Cardiac septum (tissue), 1 donor: ENCODE results near the gene C6orf89. TPM values are rescaled to one million over a fixed set of nuclear protein-coding genes. Genes with fewer than 3 reads are reported as not detected.

ENCODE experiments used
- DNase-seq: peaks from one replicate; pipeline ENCODE4 v3.0.0-alpha.2; 2020; ENCODE audit warnings: low spot score
- intact Hi-C: fragments of 100-400 bp; cut with DNase I; formaldehyde crosslinking; loops from one replicate; pipeline ENCODE4 v1.14.0; 2022
- total RNA-seq: library from RNA; stranded (reverse); fragmentation: NEBNext Ultra II Directional; extraction: Animal tissue kit (Norgen Biotek cat#: 25700); gene quantifications from one replicate; pipeline ENCODE4 v1.2.1, GENCODE V29; 2021
- donor health status: DM: no; HTN: no; CAD: no.

C6orf89 gene
- total RNA-seq, 1 donor from 2014 or later, result 49.2 TPM

DNA sequence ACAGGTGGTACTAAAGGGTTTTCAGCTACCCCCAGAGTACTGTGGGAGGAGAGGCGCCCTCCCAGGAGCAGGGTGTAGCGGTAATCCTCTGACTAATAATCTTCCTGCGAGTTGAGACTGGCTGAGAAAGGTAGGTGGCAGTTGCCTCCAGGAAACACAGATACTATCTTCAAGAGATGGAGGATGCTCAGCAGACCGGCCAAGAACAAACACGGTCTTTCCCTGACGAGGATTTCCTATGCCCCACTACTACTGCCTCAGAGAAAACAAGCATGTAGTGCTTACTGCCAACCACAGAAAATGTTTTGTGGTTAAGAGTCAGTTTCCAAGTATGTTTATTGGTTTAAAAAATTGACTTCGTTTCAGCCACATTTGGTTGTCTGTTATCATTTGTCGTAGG lies 26.8 kb downstream of the C6orf89 start:
- no peak for DNase-seq
- intact Hi-C loops, result no loop called here

DNA sequence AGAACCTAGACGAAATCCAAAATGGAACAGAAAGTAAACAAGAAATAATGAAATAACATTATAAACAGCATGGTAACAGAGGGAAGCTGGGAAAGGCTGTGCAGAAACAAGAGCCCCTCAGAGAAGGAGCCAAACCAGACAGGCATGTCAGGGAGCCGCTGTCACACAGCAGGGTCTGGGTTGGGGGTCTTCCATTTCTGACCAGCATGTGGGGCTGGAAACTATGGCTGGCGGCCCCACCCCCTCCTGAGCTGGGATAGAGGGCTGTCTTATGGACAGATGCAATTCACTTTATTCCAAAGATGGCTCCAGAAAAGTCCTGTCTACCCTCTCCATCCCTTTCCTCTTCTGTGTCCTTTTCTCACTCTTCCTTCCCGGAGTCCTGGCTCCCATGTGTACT lies 27.3 kb downstream of the C6orf89 start:
- intact Hi-C loops, result no loop called here
- DNase-seq, result no peak

DNA sequence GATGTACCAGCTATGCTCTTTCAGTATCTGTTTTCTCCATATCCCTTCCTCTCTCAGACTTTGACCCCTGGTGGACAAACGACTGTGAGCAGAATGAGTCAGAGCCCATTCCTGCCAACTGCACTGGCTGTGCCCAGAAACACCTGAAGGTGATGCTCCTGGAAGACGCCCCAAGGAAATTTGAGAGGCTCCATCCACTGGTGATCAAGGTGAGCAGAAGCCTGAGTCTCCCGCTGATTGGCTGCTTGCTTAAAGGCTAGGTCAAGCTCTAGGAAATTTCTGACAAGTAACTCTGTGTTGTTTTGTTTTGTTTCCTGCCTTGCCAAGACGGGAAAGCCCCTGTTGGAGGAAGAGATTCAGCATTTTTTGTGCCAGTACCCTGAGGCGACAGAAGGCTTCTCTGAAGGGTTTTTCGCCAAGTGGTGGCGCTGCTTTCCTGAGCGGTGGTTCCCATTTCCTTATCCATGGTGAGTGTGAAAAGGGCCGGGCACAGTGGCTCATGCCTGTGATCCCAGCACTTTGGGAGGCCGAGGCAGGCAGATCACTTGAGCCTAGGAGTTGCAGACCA lies 28.6 kb downstream of the C6orf89 start:
- intact Hi-C loops, result no loop called here
- no peak for DNase-seq

- intact Hi-C loops, result no loop called here
These were observed 29.8 kb downstream of the C6orf89 start for GRCh38 chr6:36915599-36915998.

GRCh38 chr6:36916126-36916525 lies 30.4 kb downstream of the C6orf89 start:
- no peak for DNase-seq
- intact Hi-C loops, result no loop called here

More at GRCh38 chr6:36915599-36915998, 29.8 kb downstream of the C6orf89 start:
- DNase-seq, result no peak

- intact Hi-C loops, result no loop called here
- no peak for DNase-seq
These were observed 31.9 kb downstream of the C6orf89 start for GRCh38 chr6:36917541-36918193.

DNA sequence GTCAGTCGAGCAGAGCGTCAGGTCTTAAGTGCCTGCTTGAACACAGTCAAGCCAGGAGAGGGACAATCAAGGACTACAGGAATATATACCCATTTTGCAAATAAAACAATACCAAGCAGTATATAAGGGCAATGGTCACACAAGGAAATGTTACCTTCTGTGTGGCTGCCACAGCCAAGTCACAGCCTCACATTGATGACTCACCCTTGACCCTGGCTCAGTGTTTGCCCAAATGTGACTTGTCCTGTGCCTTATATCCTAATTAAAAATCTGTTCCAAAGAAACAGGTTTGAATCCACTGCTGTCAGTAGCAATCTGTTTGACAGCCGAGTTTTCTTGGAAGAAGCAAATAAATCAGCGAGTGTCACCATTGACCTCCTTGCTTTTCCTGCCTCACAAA lies 34.3 kb downstream of the C6orf89 start:
- intact Hi-C loops, result no loop called here

GRCh38 chr6:36920546-36920945 lies 34.8 kb downstream of the C6orf89 start:
- intact Hi-C loops, result no loop called here

More for the DNA sequence above, 34.3 kb downstream of the C6orf89 start:
- no peak for DNase-seq

GRCh38 chr6:36924131-36924530 lies 38.4 kb downstream of the C6orf89 start:
- DNase-seq, result no peak
- intact Hi-C loops, result no loop called here

More at GRCh38 chr6:36920546-36920945, 34.8 kb downstream of the C6orf89 start:
- no peak for DNase-seq

GRCh38 chr6:36924778-36925374 lies 39.1 kb downstream of the C6orf89 start:
- no peak for DNase-seq
- intact Hi-C loops, result no loop called here

GRCh38 chr6:36925809-36926208 lies 40.1 kb downstream of the C6orf89 start:
- no peak for DNase-seq
- intact Hi-C loops, result no loop called here

- no peak for DNase-seq
- intact Hi-C loops, result no loop called here
These were observed 41.2 kb downstream of the C6orf89 start for GRCh38 chr6:36926708-36927513.

GRCh38 chr6:36927691-36928546 lies 42.2 kb downstream of the C6orf89 start:
- no peak for DNase-seq
- intact Hi-C loops, result no loop called here

DNA sequence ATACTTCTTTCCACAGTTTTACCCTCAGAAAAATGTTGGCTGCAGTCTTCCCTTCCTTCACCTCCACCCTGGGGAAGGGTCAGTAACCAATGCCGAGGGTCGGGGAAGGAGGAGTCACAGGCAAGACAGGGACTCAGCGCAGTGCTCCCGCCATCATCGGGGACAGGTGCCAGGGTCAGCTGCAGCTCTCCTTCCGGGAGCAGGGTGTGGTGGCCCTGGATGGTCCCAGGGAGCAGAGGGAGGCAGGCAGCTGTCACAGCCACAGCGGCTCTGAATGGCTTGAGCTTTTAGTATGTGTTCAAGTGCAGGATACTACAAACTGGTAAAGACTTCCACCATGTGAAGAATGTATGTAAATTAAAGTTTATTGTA lies 42.8 kb downstream of the C6orf89 start:
- no peak for DNase-seq
- intact Hi-C loops, result no loop called here

- intact Hi-C loops, result no loop called here
- DNase-seq, result no peak
These were observed 43.4 kb downstream of the C6orf89 start for GRCh38 chr6:36929152-36929551.

DNA sequence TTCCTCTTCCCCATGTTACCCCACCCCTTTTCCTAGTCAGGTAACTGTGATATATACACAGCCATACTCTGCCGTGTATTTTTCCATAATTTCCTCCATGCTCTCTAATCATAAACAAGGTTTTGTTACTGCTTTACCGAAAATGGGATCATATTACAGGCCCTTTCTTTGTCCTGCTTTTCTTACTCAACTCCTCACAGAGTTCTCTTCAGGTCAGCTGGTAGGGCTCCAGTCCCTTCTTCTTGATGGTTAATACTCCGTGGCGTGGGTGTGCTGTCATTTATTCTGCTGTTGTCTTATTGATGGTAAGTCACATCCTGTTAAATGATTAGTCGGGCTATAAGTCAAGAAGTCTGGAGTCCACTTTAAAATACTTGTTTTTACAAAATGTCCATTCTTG lies 43.9 kb downstream of the C6orf89 start:
- intact Hi-C loops, result no loop called here
- DNase-seq, result no peak

DNA sequence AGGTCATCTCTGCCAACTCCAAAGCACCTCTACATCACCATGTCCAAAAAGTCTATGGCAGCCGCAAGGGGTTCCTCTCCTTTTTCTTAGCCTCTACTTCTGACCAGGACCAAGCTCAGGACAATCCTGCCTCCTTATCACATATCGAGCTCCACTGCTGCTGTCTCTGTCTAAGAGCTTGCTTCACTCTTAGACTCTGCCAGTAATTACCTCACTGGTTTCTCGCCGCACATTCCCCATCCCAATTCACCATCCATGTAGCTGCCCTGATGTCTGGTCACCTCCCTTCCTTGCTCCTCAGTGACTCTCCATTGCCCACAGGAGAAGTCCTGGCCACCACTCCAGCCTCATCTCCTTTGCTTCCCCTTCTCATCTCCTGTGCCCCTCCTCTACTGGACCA lies 44.7 kb downstream of the C6orf89 start:
- intact Hi-C loops, result no loop called here
- DNase-seq, result no peak

GRCh38 chr6:36933102-36933501 lies 47.4 kb downstream of the C6orf89 start:
- no peak for DNase-seq
- intact Hi-C loops, result no loop called here

- intact Hi-C loops, result no loop called here
- DNase-seq, result no peak
These were observed 47.8 kb downstream of the C6orf89 start for GRCh38 chr6:36933519-36933918.

DNA sequence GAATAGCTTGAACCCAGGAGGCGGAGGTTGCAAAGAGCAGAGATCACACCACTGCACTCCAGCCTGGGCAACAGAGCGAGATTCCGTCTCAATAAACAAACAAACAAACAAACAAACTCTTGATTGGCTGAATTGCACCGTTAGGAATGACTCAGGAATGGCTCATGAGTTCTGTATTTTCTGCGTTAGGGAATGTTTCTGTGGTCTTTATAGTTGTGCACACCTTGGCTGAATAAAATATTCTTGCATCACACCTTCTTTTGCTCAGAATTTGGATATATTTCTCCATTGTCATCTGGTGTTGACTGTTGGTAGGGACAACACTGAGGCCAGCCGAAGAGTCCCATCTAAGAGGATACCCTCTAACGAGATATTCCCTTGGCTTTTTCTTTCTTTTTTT lies 49.1 kb downstream of the C6orf89 start:
- intact Hi-C loops, result no loop called here
- no peak for DNase-seq
